PC-9 (cell line): ENCODE data around the gene ST6GALNAC6. TPM values are rescaled to one million over a fixed set of nuclear protein-coding genes. Genes with fewer than 3 reads are reported as not detected.
"Not testable (repeated sequence)": the region's sequence is repeated elsewhere in the genome, so short reads cannot be mapped to it uniquely, and the experiment has no call there.

Experiments used
- BruUV-seq: library from RNA; stranded (reverse); fragments of 400-500 nt; replicated peaks from 2 replicates; lab custom pipeline; 2021; lab: Mats Ljungman, UMichigan
- CTCF ChIA-PET: fragments of 300-600 bp; sonication (Branson Sonifier 250); formaldehyde crosslinking; loops from one replicate; lab custom pipeline; 2022; ENCODE audit warnings: antibody characterized with exemption; lab: Charles Lee
- POLR2A ChIA-PET: fragments of 300-600 bp; sonication (Branson Sonifier 250); formaldehyde crosslinking; loops from one replicate; lab custom pipeline; 2022; ENCODE audit warnings: antibody characterized with exemption; ENCODE audit not compliant: unreplicated experiment; lab: Charles Lee
- DNase-seq, 2 experiments: peaks; one replicate each; pipeline versions ENCODE4 v3.0.0 to v3.0.0-alpha.2; 2015 to 2022; ENCODE audit warnings: mixed read lengths in 1 of 2
- H2AFZ ChIP-seq: fragments of 200-600 bp; sonication (generic); 2 replicates; pipeline ENCODE4 v1.8.1; 2017; ENCODE audit warnings: antibody characterized with exemption
- H3F3A ChIP-seq: fragments of 200-600 bp; sonication (generic); 2 replicates; pipeline ENCODE4 v1.8.1; 2017; ENCODE audit warnings: antibody characterized with exemption, mild to moderate bottlenecking, low read depth; ENCODE audit not compliant: insufficient read depth
- H3K27ac ChIP-seq: fragments of 200-600 bp; sonication (generic); 2 replicates; pipeline ENCODE4 v1.6.1; 2016; ENCODE audit warnings: mixed run types
- H3K27me3 ChIP-seq: fragments of 200-600 bp; sonication (generic); 2 replicates; pipeline ENCODE4 v1.6.1; 2016; ENCODE audit warnings: low read depth, mixed run types; ENCODE audit not compliant: insufficient read depth
- H3K36me3 ChIP-seq: fragments of 200-600 bp; sonication (generic); 2 replicates; pipeline ENCODE4 v1.6.1; 2016; ENCODE audit warnings: low read depth, mixed run types
- H3K4me1 ChIP-seq: fragments of 200-600 bp; sonication (generic); replicated peaks from 2 replicates; pipeline ENCODE4 v1.6.1; 2016; ENCODE audit warnings: mixed run types; ENCODE audit not compliant: insufficient read depth
- H3K4me2 ChIP-seq: fragments of 200-600 bp; sonication (generic); 2 replicates; pipeline ENCODE4 v1.6.1; 2017; ENCODE audit warnings: mixed run types
- H3K4me3 ChIP-seq: fragments of 200-600 bp; sonication (generic); 2 replicates; pipeline ENCODE4 v1.6.1; 2016; ENCODE audit warnings: mixed run types
- H3K79me2 ChIP-seq: fragments of 200-600 bp; sonication (generic); 2 replicates; pipeline ENCODE4 v1.6.1; 2017; ENCODE audit warnings: low read depth, mixed run types
- H3K9me2 ChIP-seq: fragments of 200-600 bp; sonication (generic); 2 replicates; pipeline ENCODE4 v1.8.1; 2017; ENCODE audit warnings: mild to moderate bottlenecking; ENCODE audit not compliant: insufficient read depth
- H3K9me3 ChIP-seq: fragments of 200-600 bp; sonication (generic); 2 replicates; pipeline ENCODE4 v1.8.1; 2016; ENCODE audit warnings: low read depth; ENCODE audit not compliant: insufficient read depth
- H4K20me1 ChIP-seq: fragments of 200-600 bp; sonication (generic); 2 replicates; pipeline ENCODE4 v1.8.1; 2017; ENCODE audit not compliant: insufficient read depth
- EZH2 ChIP-seq: fragments of 200-600 bp; sonication (generic); IDR thresholded peaks from 2 replicates; pipeline ENCODE4 v1.8.0; 2017; ENCODE audit warnings: antibody characterized with exemption, low read depth
- intact Hi-C: fragments of 100-400 bp; cut with micrococcal nuclease; formaldehyde crosslinking; loops from one replicate; pipeline ENCODE4 v1.10.0; 2022; ENCODE audit not compliant: unreplicated experiment
- total RNA-seq: library from RNA; stranded (reverse); gene quantifications from 2 replicates; pipeline ENCODE4 v1.2.3, GENCODE V29; 2021
- TF ChIP-seq, protein P1 (sequence below): fragments of 200-600 bp; sonication (generic); conservative IDR thresholded peaks from 2 replicates; pipeline ENCODE4 v1.6.1; 2017; ENCODE audit warnings: mixed run types, antibody characterized with exemption, mild to moderate bottlenecking, moderate library complexity

ST6GALNAC6 gene
- total RNA-seq, 1 experiment from 2014 or later: 23.3 TPM

DNA sequence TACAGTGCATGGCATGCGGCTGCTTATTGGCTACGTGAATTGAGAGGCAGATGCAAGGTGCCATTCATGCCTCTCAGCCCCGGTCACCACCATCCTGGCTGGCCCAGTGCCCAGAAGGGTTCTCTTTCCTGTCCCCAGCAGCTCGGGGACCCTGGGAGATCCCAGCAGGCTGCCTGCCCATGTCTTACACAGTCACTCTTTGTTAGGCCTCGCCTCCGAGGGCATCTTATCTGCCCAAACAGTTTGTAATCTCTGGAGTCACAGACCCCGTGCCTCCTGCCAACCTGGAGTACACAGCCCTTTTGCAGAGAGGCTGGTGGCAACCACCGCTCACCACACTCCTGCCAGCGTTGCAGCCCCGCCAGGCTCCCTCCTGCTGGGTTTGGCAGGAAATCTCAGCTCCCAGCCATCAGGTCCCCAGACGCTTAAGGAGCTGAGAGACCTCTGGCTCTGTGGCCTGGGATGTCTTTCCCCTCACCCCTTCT is 14.9 kb downstream of the ST6GALNAC6 start:
- no peak for TF ChIP-seq EZH2
- TF ChIP-seq, protein P1, sequence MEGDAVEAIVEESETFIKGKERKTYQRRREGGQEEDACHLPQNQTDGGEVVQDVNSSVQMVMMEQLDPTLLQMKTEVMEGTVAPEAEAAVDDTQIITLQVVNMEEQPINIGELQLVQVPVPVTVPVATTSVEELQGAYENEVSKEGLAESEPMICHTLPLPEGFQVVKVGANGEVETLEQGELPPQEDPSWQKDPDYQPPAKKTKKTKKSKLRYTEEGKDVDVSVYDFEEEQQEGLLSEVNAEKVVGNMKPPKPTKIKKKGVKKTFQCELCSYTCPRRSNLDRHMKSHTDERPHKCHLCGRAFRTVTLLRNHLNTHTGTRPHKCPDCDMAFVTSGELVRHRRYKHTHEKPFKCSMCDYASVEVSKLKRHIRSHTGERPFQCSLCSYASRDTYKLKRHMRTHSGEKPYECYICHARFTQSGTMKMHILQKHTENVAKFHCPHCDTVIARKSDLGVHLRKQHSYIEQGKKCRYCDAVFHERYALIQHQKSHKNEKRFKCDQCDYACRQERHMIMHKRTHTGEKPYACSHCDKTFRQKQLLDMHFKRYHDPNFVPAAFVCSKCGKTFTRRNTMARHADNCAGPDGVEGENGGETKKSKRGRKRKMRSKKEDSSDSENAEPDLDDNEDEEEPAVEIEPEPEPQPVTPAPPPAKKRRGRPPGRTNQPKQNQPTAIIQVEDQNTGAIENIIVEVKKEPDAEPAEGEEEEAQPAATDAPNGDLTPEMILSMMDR: no peak
- no TSS peak for BruUV-seq
- Histone ChIP-seq H3K27ac (no peak overlapping the region), H3K27me3 (no peaks in the 10 kb centered on the region), H4K20me1 (no peaks in the 10 kb centered on the region), H3K4me1 (no peaks in the 10 kb centered on the region), H2AFZ (no peak overlapping the region), H3F3A (peaks cover 3% of the 10 kb centered on the region; the same call in 1 of the 2 replicates), H3K9me2 (no peaks in the 10 kb centered on the region), H3K36me3 (no peaks in the 10 kb centered on the region), H3K4me3 (no peak overlapping the region), H3K4me2 (no peak overlapping the region), H3K9me3 (no peaks in the 10 kb centered on the region), H3K79me2 (no peaks in the 10 kb centered on the region)
- intact Hi-C loops: no loop called here
- ChIA-PET CTCF (no interaction called here), POLR2A (no interaction called here)
- DNase-seq: peak in 1 of 2 experiments; percentile 54

DNA sequence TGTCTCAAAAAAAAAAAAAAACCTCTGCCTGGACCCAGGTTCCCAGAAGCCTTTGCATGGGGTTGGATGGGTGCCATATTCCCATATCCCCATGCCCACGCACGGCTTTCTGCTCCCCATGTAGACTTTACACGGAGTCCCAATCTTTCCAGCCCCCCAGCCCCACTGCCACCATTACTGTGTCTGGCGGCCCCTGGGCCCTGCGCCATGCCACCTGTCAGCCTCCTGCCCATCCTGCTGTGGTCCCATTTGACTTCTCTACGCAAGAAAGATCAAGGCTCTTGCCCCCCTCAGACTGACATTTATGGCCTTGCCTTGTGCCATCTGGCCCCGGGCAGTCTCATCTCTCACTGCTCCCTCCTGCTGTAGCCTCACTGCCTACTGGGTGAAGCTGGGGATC is 15.4 kb downstream of the ST6GALNAC6 start:
- H3K36me3 ChIP-seq: no peaks in the 10 kb centered on the region
- H3F3A ChIP-seq: peaks cover 3% of the 10 kb centered on the region; the same call in 1 of the 2 replicates
- no peak for DNase-seq
- CTCF ChIA-PET: no interaction called here
- intact Hi-C loops: no loop called here
- POLR2A ChIA-PET: no interaction called here
- H3K9me3 ChIP-seq: no peaks in the 10 kb centered on the region
- TF ChIP-seq, protein P1: no peak
- TF ChIP-seq EZH2: no peak
- H4K20me1 ChIP-seq: no peaks in the 10 kb centered on the region
- H3K4me3 ChIP-seq: no peak overlapping the region
- H3K4me2 ChIP-seq: no peak overlapping the region
- no peaks in the 10 kb centered on the region for H3K79me2 ChIP-seq
- no peaks in the 10 kb centered on the region for H3K4me1 ChIP-seq
- H3K27me3 ChIP-seq: no peaks in the 10 kb centered on the region
- H3K9me2 ChIP-seq: no peaks in the 10 kb centered on the region
- no peak overlapping the region for H3K27ac ChIP-seq
- H2AFZ ChIP-seq: no peak overlapping the region
- no TSS peak for BruUV-seq

DNA sequence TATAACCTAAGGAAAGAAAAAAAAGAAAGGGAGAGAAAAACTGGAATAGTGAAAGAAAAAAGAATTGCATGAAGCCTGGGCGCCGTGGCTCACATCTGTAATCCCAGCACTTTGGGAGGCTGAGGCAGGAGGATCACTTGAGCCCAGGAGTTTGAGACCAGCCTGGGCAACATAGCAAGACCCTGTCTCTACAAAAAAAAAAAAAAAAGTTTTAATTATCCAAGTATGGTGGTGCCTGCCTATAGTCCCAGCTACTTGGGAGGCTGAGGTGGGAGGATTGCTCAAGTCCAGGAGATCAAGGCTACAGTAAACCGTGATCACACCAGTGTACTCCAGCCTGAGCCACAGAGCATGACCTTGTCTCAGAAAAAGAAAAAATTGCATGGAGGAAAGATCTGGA is 17.7 kb downstream of the ST6GALNAC6 start:
- H3K9me3 ChIP-seq, H3K9me2 ChIP-seq, H3K4me3 ChIP-seq, H3K36me3 ChIP-seq, H3K27ac ChIP-seq, H3K79me2 ChIP-seq, H3K4me2 ChIP-seq, DNase-seq, intact Hi-C loops, H3K27me3 ChIP-seq, H4K20me1 ChIP-seq, H3F3A ChIP-seq, H2AFZ ChIP-seq, BruUV-seq, POLR2A ChIA-PET: not testable (repeated sequence)
- CTCF ChIA-PET: interaction anchor here (0.6 kb wide), 1 partner anchor 35 kb away, joined by 18 read pairs; the partner anchor contains the start of gene ST6GALNAC4
- peaks cover 10% of the 10 kb centered on the region; the same call in 1 of the 2 replicates for H3K4me1 ChIP-seq

DNA sequence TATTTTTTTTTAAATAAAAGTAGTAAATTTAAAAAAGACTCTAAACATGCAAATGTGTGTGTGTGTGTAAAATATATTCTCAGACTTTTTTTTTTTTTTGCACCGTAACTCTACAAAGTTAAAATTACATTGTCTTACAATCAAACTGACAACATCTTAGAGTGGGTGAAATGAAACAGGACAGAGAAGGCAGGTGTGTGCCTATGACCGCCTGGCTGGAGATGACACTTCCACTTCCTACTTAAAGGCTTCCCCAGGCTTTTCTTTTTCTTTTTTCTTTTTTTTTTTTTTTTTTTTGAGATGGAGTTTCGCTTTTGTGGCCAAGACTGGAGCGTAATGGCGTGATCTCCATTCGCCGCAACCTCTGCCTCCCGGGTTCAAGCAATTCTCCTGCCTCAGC is 19.3 kb downstream of the ST6GALNAC6 start:
- Histone ChIP-seq H3F3A (no peaks in the 10 kb centered on the region; the same call in 1 of the 2 replicates), H3K9me2 (no peaks in the 10 kb centered on the region), H3K79me2 (no peaks in the 10 kb centered on the region), H3K27ac (no peak overlapping the region), H3K9me3 (no peaks in the 10 kb centered on the region), H2AFZ (no peak overlapping the region), H3K4me3 (no peak overlapping the region), H3K36me3 (no peaks in the 10 kb centered on the region), H4K20me1 (no peaks in the 10 kb centered on the region), H3K4me1 (peaks cover 11% of the 10 kb centered on the region; the same call in 1 of the 2 replicates), H3K27me3 (no peaks in the 10 kb centered on the region), H3K4me2 (no peak overlapping the region)
- BruUV-seq: no TSS peak
- ChIA-PET CTCF (interaction anchor here (0.7 kb wide), 1 partner anchor 716 kb away, joined by 3 read pairs; no protein-coding TSS in a partner anchor), POLR2A (no interaction called here)
- intact Hi-C loops: no loop called here
- DNase-seq: no peak
- TF ChIP-seq, protein P1: no peak
- no peak for TF ChIP-seq EZH2
